Activated CD8-positive, alpha-beta memory T cell treated with anti-CD3 and anti-CD28 coated beads, Interleukin-2, amount 50 U/mL, for 24 hours (primary cell): ENCODE results near the gene ZNF557.

Source experiments
- DNase-seq: peaks from one replicate; pipeline ENCODE4 v3.0.0-alpha.2; 2020; ENCODE audit errors: extremely low read depth

Gene ZNF557

GRCh38 chr19:7074705-7075282 lies 5.3 kb downstream of the ZNF557 start:
- no peak for DNase-seq

GRCh38 chr19:7076151-7076550 lies 6.6 kb downstream of the ZNF557 start:
- no peak for DNase-seq

- DNase-seq = no peak
Measured at GRCh38 chr19:7078008-7078407, 8.5 kb downstream of the ZNF557 start.

GRCh38 chr19:7083076-7083956 lies 13.8 kb downstream of the ZNF557 start:
- DNase-seq = no peak

- DNase-seq = no peak
Measured at GRCh38 chr19:7088999-7089398, 19.5 kb downstream of the ZNF557 start.

GRCh38 chr19:7098096-7098495 lies 28.6 kb downstream of the ZNF557 start:
- no peak for DNase-seq

GRCh38 chr19:7098701-7099596 lies 29.4 kb downstream of the ZNF557 start:
- peak; percentile 65 for DNase-seq

GRCh38 chr19:7099597-7099921 lies 30.1 kb downstream of the ZNF557 start:
- peak; percentile 44 for DNase-seq

- no peak for DNase-seq
Measured at GRCh38 chr19:7101498-7102253, 32.2 kb downstream of the ZNF557 start.

GRCh38 chr19:7104747-7105447 lies 35.4 kb downstream of the ZNF557 start:
- DNase-seq = no peak

- DNase-seq = no peak
Measured at GRCh38 chr19:7106711-7107657, 37.5 kb downstream of the ZNF557 start.

GRCh38 chr19:7109678-7110289 lies 40.3 kb downstream of the ZNF557 start:
- DNase-seq = no peak

- no peak for DNase-seq
Measured at GRCh38 chr19:7112675-7113074, 43.2 kb downstream of the ZNF557 start.

- DNase-seq = no peak
Measured at GRCh38 chr19:7113233-7113632, 43.7 kb downstream of the ZNF557 start.

- DNase-seq = no peak
Measured at GRCh38 chr19:7115721-7116120, 46.2 kb downstream of the ZNF557 start.

- no peak for DNase-seq
Measured at GRCh38 chr19:7117248-7117647, 47.7 kb downstream of the ZNF557 start.

- no peak for DNase-seq
Measured at GRCh38 chr19:7119582-7119981, 50.1 kb downstream of the ZNF557 start.

GRCh38 chr19:7120499-7120898 lies 51.0 kb downstream of the ZNF557 start:
- no peak for DNase-seq

- DNase-seq = no peak
Measured at GRCh38 chr19:7122701-7123100, 53.2 kb downstream of the ZNF557 start.

GRCh38 chr19:7124782-7125181 lies 55.3 kb downstream of the ZNF557 start:
- no peak for DNase-seq
